CD4-positive, alpha-beta T cell treated with Interleukin-21 for 1 hour (primary cell): ENCODE measurements around the gene CLEC16A.

Source experiments
- DNase-seq: peaks from one replicate; pipeline ENCODE4 v3.0.0-alpha.2; 2020

The CLEC16A gene

GRCh38 chr16:10971560-10971961 is 27.2 kb downstream of the CLEC16A start:
- DNase-seq, result peak; percentile 64

GRCh38 chr16:10972108-10972818 is 27.9 kb downstream of the CLEC16A start:
- DNase-seq, result no peak

- DNase-seq, result no peak
These were observed 28.6 kb downstream of the CLEC16A start for GRCh38 chr16:10972819-10973464.

GRCh38 chr16:10976634-10977033 is 32.3 kb downstream of the CLEC16A start:
- no peak for DNase-seq

GRCh38 chr16:10978124-10978523 is 33.8 kb downstream of the CLEC16A start:
- DNase-seq, result no peak

- DNase-seq, result no peak
These were observed 34.6 kb downstream of the CLEC16A start for GRCh38 chr16:10978871-10979446.

- no peak for DNase-seq
These were observed 35.6 kb downstream of the CLEC16A start for GRCh38 chr16:10979717-10980601.

GRCh38 chr16:10980813-10981212 is 36.4 kb downstream of the CLEC16A start:
- DNase-seq, result no peak

GRCh38 chr16:10981697-10982216 is 37.4 kb downstream of the CLEC16A start:
- peak; percentile 36 for DNase-seq

- DNase-seq, result no peak
These were observed 38.2 kb downstream of the CLEC16A start for GRCh38 chr16:10982465-10983150.

- DNase-seq, result no peak
These were observed 38.8 kb downstream of the CLEC16A start for GRCh38 chr16:10983159-10983558.

GRCh38 chr16:10984509-10984908 is 40.1 kb downstream of the CLEC16A start:
- DNase-seq, result no peak

GRCh38 chr16:10987361-10988163 is 43.2 kb downstream of the CLEC16A start:
- peak; percentile 40 for DNase-seq

- peak; percentile 20 for DNase-seq
These were observed 43.9 kb downstream of the CLEC16A start for GRCh38 chr16:10988164-10988803.

- no peak for DNase-seq
These were observed 44.5 kb downstream of the CLEC16A start for GRCh38 chr16:10988879-10989278.

- no peak for DNase-seq
These were observed 45.2 kb downstream of the CLEC16A start for GRCh38 chr16:10989559-10989958.

- DNase-seq, result no peak
These were observed 46.0 kb downstream of the CLEC16A start for GRCh38 chr16:10990378-10990777.

GRCh38 chr16:10992112-10992511 is 47.7 kb downstream of the CLEC16A start:
- no peak for DNase-seq

- no peak for DNase-seq
These were observed 48.4 kb downstream of the CLEC16A start for GRCh38 chr16:10992797-10993196.

GRCh38 chr16:10993649-10994048 is 49.3 kb downstream of the CLEC16A start:
- DNase-seq, result no peak

GRCh38 chr16:10994571-10994970 is 50.2 kb downstream of the CLEC16A start:
- no peak for DNase-seq
